ENCODE data around the gene KMT5B.

The KMT5B gene

GRCh38 chr11:68115285-68115684 is 97.8 kb downstream of the KMT5B start:
- no peak overlapping the region for H3K4me3 ChIP-seq (ENCODE audit: low read length)
- no peak for TF ChIP-seq CTCF (IDR thresholded peaks at IDR 0.05; ENCODE audit: insufficient read depth, low read depth, low read length, missing control alignments)
- no peak for DNase-seq (ENCODE audit: low read depth)

- H3K4me3 ChIP-seq (ENCODE audit: low read length): no peak overlapping the region
- no peak for TF ChIP-seq CTCF (IDR thresholded peaks at IDR 0.05; ENCODE audit: insufficient read depth, low read depth, low read length, missing control alignments)
- no peak for DNase-seq (ENCODE audit: low read depth)
Observed at GRCh38 chr11:68113986-68114385, 99.1 kb downstream of the KMT5B start.

GRCh38 chr11:68107689-68108088 is 105.4 kb downstream of the KMT5B start:
- no peak overlapping the region for H3K4me3 ChIP-seq (ENCODE audit: low read length)
- no peak for TF ChIP-seq CTCF (IDR thresholded peaks at IDR 0.05; ENCODE audit: insufficient read depth, low read depth, low read length, missing control alignments)
- no peak for DNase-seq (ENCODE audit: low read depth)

- no peak overlapping the region for H3K4me3 ChIP-seq (ENCODE audit: low read length)
- TF ChIP-seq CTCF (IDR thresholded peaks at IDR 0.05; ENCODE audit: insufficient read depth, low read depth, low read length, missing control alignments): no peak
- DNase-seq (ENCODE audit: low read depth): no peak
Observed at GRCh38 chr11:68106165-68106940, 106.7 kb downstream of the KMT5B start.

Measured in epithelial cell of esophagus (primary cell).